Suprapubic skin (tissue), 4 donors: ENCODE measurements around the gene DLEU7. TPM values are rescaled to one million over a fixed set of nuclear protein-coding genes. Genes with fewer than 3 reads are reported as not detected.

ENCODE experiments used
- DNase-seq, 2 donors: peaks; one replicate each; pipeline ENCODE4 v3.0.0-alpha.2; 2019; ENCODE audit warnings: low spot score in 2 of 2
- H3K27ac ChIP-seq: fragments of 200-600 bp; sonication (generic); one replicate; pipeline ENCODE4 v1.5.1; 2019
- H3K27me3 ChIP-seq: fragments of 200-600 bp; sonication (generic); one replicate; pipeline ENCODE4 v1.5.1; 2019
- H3K36me3 ChIP-seq: fragments of 200-600 bp; sonication (generic); one replicate; pipeline ENCODE4 v1.5.1; 2019
- H3K4me1 ChIP-seq: fragments of 200-600 bp; sonication (generic); one replicate; pipeline ENCODE4 v1.5.1; 2019
- H3K4me3 ChIP-seq: fragments of 200-600 bp; sonication (generic); one replicate; pipeline ENCODE4 v1.5.1; 2019; ENCODE audit warnings: mild to moderate bottlenecking
- H3K9me3 ChIP-seq: fragments of 200-600 bp; sonication (generic); one replicate; pipeline ENCODE4 v1.5.1; 2019
- EP300 ChIP-seq: sonication (generic); formaldehyde crosslinking; IDR thresholded peaks from one replicate; pipeline ENCODE4 v1.6.1; 2017; ENCODE audit warnings: antibody characterized with exemption
- POLR2A ChIP-seq, 2 donors: fragments of 450-650 bp; IDR thresholded peaks; one replicate each; pipeline ENCODE4 v1.6.1; 2017; ENCODE audit warnings: antibody characterized with exemption in 2 of 2, mild to moderate bottlenecking in 2 of 2, moderate library complexity in 2 of 2
- POLR2AphosphoS5 ChIP-seq, 3 donors: sonication (generic); formaldehyde crosslinking; IDR thresholded peaks; one replicate each; pipeline ENCODE4 v1.6.1; 2017; ENCODE audit warnings: antibody characterized with exemption in 3 of 3
- WGBS: methylation state at CpG from one replicate; pipeline ENCODE4 v1.1.5; 2018; 5-methylcytosine and 5-hydroxymethylcytosine counted together
- total RNA-seq, 4 donors: library from RNA; depleted of rRNA; stranded (reverse); fragments of >200 nt; gene quantifications; one replicate each; pipeline ENCODE4 v1.1.0, GENCODE V29; 2016
- TF ChIP-seq, protein P1 (sequence below), 2 donors: fragments of 200-600 bp in 1 of 2; fragments of 450-650 bp in 1 of 2; sonication (generic) in 1 of 2; IDR thresholded peaks; one replicate each; pipeline ENCODE4 v1.5.1; 2016 to 2019; ENCODE audit warnings: antibody characterized with exemption in 2 of 2, mild to moderate bottlenecking in 1 of 2, moderate library complexity in 1 of 2

Gene DLEU7
- total RNA-seq, 4 donors from 2014 or later: not detected

- DNase-seq: no peak
- H3K27ac ChIP-seq: no peak overlapping the region
- no peaks in the 10 kb centered on the region for H3K4me1 ChIP-seq
- WGBS: 93% methylated on average over 7 of the region's 7 CpGs
- H3K36me3 ChIP-seq: no peaks in the 10 kb centered on the region
- no peak overlapping the region for H3K4me3 ChIP-seq
- no peaks in the 10 kb centered on the region for H3K9me3 ChIP-seq
- H3K27me3 ChIP-seq: no peaks in the 10 kb centered on the region
- TF ChIP-seq, protein P1, sequence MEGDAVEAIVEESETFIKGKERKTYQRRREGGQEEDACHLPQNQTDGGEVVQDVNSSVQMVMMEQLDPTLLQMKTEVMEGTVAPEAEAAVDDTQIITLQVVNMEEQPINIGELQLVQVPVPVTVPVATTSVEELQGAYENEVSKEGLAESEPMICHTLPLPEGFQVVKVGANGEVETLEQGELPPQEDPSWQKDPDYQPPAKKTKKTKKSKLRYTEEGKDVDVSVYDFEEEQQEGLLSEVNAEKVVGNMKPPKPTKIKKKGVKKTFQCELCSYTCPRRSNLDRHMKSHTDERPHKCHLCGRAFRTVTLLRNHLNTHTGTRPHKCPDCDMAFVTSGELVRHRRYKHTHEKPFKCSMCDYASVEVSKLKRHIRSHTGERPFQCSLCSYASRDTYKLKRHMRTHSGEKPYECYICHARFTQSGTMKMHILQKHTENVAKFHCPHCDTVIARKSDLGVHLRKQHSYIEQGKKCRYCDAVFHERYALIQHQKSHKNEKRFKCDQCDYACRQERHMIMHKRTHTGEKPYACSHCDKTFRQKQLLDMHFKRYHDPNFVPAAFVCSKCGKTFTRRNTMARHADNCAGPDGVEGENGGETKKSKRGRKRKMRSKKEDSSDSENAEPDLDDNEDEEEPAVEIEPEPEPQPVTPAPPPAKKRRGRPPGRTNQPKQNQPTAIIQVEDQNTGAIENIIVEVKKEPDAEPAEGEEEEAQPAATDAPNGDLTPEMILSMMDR (IDR thresholded peaks at IDR 0.05): no peak
- TF ChIP-seq EP300 (no peak), POLR2A (IDR thresholded peaks at IDR 0.05) (no peak), POLR2AphosphoS5 (IDR thresholded peaks at IDR 0.05) (no peak)
Observed at GRCh38 chr13:50887151-50887550, 43.7 kb upstream of the DLEU7 start.

DNA sequence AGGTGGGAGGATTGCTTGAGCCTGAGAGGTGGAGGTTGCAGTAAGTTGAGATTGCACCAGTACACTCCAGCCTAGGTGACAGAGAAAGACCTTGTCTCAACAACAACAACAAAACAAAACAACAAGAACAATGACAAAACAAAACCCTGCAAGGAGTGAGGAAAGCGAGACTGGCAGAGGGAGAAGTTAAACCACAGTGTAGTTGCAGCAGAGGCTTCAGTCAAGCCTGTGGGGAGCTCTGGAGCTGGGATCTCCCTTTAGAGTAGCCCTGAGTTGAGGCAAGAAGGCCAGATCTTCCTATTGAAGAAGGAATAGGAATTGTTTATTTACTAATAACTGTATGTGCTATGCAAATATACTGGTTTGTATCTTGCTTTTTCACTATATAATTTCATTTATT is 40.8 kb upstream of the DLEU7 start:
- TF ChIP-seq POLR2A (IDR thresholded peaks at IDR 0.05) (no peak), EP300 (no peak)
- no peaks in the 10 kb centered on the region for H3K27me3 ChIP-seq
- DNase-seq: no peak
- H3K36me3 ChIP-seq: no peaks in the 10 kb centered on the region
- no peak overlapping the region for H3K4me3 ChIP-seq
- no peaks in the 10 kb centered on the region for H3K4me1 ChIP-seq
- WGBS: 94% methylated on average over 1 of the region's 1 CpG
- H3K27ac ChIP-seq: no peak overlapping the region
- H3K9me3 ChIP-seq: no peaks in the 10 kb centered on the region

GRCh38 chr13:50883728-50884127 is 40.2 kb upstream of the DLEU7 start:
- DNase-seq: no peak
- no peak overlapping the region for H3K27ac ChIP-seq
- WGBS: 77% methylated on average over 1 of the region's 1 CpG
- TF ChIP-seq EP300 (no peak), POLR2AphosphoS5 (IDR thresholded peaks at IDR 0.05) (no peak), POLR2A (IDR thresholded peaks at IDR 0.05) (no peak)
- TF ChIP-seq, protein P1 (IDR thresholded peaks at IDR 0.05): no peak
- H3K36me3 ChIP-seq: no peaks in the 10 kb centered on the region
- H3K4me3 ChIP-seq: no peak overlapping the region
- no peaks in the 10 kb centered on the region for H3K9me3 ChIP-seq
- H3K27me3 ChIP-seq: no peaks in the 10 kb centered on the region
- no peaks in the 10 kb centered on the region for H3K4me1 ChIP-seq

- Histone ChIP-seq H3K4me3 (no peak overlapping the region), H3K27ac (no peak overlapping the region), H3K36me3 (no peaks in the 10 kb centered on the region), H3K27me3 (no peaks in the 10 kb centered on the region), H3K9me3 (no peaks in the 10 kb centered on the region), H3K4me1 (no peaks in the 10 kb centered on the region)
- no peak for DNase-seq
- WGBS: 91% methylated on average over 5 of the region's 5 CpGs
- TF ChIP-seq, protein P1 (IDR thresholded peaks at IDR 0.05): no peak
- no peak for TF ChIP-seq POLR2A (IDR thresholded peaks at IDR 0.05)
- no peak for TF ChIP-seq POLR2AphosphoS5 (IDR thresholded peaks at IDR 0.05)
- no peak for TF ChIP-seq EP300
Observed at GRCh38 chr13:50882816-50883435, 39.4 kb upstream of the DLEU7 start.

DNA sequence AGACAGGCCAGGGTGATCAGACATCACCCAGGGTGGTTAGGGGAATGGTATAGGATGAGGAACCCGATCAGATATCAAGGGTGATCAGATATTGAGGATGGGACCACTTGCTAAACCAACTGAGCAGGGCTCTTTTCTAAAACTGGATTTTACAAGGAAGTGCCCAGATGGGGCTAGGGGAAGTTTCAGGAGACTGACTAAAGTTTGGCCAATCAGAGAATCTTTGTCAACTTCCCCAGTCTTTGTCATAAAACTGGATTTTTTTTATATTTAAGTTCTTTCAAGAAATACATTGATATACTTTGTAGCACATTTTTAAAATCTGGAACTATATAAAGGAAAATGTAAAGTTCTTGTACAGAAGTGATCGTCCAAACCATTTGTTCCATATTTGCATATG is 30.5 kb upstream of the DLEU7 start:
- Histone ChIP-seq H3K27me3 (no peaks in the 10 kb centered on the region), H3K9me3 (no peaks in the 10 kb centered on the region), H3K27ac (no peak overlapping the region), H3K4me3 (no peak overlapping the region), H3K36me3 (no peaks in the 10 kb centered on the region), H3K4me1 (no peaks in the 10 kb centered on the region)
- WGBS: 88% methylated on average over 2 of the region's 2 CpGs
- no peak for TF ChIP-seq POLR2AphosphoS5 (IDR thresholded peaks at IDR 0.05)
- TF ChIP-seq POLR2A (IDR thresholded peaks at IDR 0.05): no peak
- TF ChIP-seq EP300: no peak
- TF ChIP-seq, protein P1 (IDR thresholded peaks at IDR 0.05): no peak
- DNase-seq: no peak

DNA sequence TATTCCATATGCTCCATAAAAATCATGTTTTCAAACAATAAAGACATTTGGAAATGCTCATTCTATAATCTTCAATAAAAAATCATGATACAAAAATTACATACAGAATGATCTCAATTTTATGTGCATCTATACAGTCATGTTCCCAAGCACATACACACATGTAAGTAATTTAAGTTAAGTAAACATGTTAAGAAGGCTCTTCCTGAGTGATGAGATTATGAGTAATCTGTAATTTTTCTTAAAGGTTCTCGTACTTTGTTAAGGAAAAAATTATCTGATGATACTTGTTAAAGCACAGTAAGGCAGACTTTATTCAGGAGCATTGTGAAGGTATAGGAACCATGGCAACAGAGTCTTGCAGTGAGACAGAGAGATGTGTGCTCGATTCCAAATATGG is 30.0 kb upstream of the DLEU7 start:
- 66% methylated on average over 2 of the region's 2 CpGs for WGBS
- Histone ChIP-seq H3K4me1 (no peaks in the 10 kb centered on the region), H3K4me3 (no peak overlapping the region), H3K36me3 (no peaks in the 10 kb centered on the region), H3K27me3 (no peaks in the 10 kb centered on the region), H3K9me3 (no peaks in the 10 kb centered on the region), H3K27ac (no peak overlapping the region)
- no peak for TF ChIP-seq POLR2AphosphoS5 (IDR thresholded peaks at IDR 0.05)
- TF ChIP-seq EP300: no peak
- no peak for TF ChIP-seq POLR2A (IDR thresholded peaks at IDR 0.05)
- TF ChIP-seq, protein P1 (IDR thresholded peaks at IDR 0.05): no peak
- no peak for DNase-seq
